SU-DHL-6 (cell line): Measurements from ENCODE around the gene GRPEL1.

Experiments used
- H2AFZ ChIP-seq: fragments of 200-600 bp; sonication (generic); 2 replicates; pipeline ENCODE4 v1.6.1; 2014; ENCODE audit warnings: low read depth, mild to moderate bottlenecking, moderate library complexity, mixed read lengths, antibody characterized with exemption, low read length; ENCODE audit not compliant: severe bottlenecking
- H3F3A ChIP-seq: fragments of 200-600 bp; shearing (Covaris generic); 2 replicates; pipeline ENCODE4 v1.6.0; 2016; ENCODE audit warnings: antibody characterized with exemption, mild to moderate bottlenecking; ENCODE audit not compliant: insufficient read depth
- H3K27ac ChIP-seq: fragments of 200-600 bp; sonication (generic); 2 replicates; pipeline ENCODE4 v1.5.1; 2016; ENCODE audit warnings: low read depth, mild to moderate bottlenecking, low read length, moderate library complexity, mixed read lengths
- H3K27me3 ChIP-seq: fragments of 200-600 bp; sonication (generic), shearing (Covaris generic); 2 replicates; pipeline ENCODE4 v1.6.0; 2014; ENCODE audit warnings: mild to moderate bottlenecking, low read length
- H3K36me3 ChIP-seq: fragments of 200-600 bp; sonication (generic); 2 replicates; pipeline ENCODE4 v1.6.1; 2014; ENCODE audit warnings: mild to moderate bottlenecking, low read length, mixed read lengths
- H3K4me2 ChIP-seq: fragments of 300-600, 200-600 bp; shearing (Covaris generic), sonication (generic); 2 replicates; pipeline ENCODE4 v1.6.0; 2014; ENCODE audit warnings: low read length, low read depth, mild to moderate bottlenecking; ENCODE audit not compliant: poor library complexity, severe bottlenecking
- H3K4me3 ChIP-seq: fragments of 200-600 bp; sonication (generic); 2 replicates; pipeline ENCODE4 v1.5.1; 2014; ENCODE audit warnings: antibody characterized with exemption, low read length, mild to moderate bottlenecking, mixed read lengths; ENCODE audit not compliant: insufficient read depth, poor library complexity, severe bottlenecking
- H3K79me2 ChIP-seq: fragments of 200-600 bp; sonication (generic); 2 replicates; pipeline ENCODE4 v1.6.1; 2014; ENCODE audit warnings: mild to moderate bottlenecking, low read length, moderate library complexity; ENCODE audit not compliant: insufficient read depth
- H3K9ac ChIP-seq: fragments of 200-600 bp; sonication (generic); 2 replicates; pipeline ENCODE4 v1.7.0; 2014; ENCODE audit warnings: mild to moderate bottlenecking, low read length
- H3K9me2 ChIP-seq: fragments of 200-600 bp; sonication (generic); replicated peaks from 2 replicates; pipeline ENCODE4 v1.6.1; 2014; ENCODE audit warnings: low read length; ENCODE audit not compliant: insufficient read depth
- H3K9me3 ChIP-seq: fragments of 200-600 bp; sonication (generic); 2 replicates; pipeline ENCODE4 v1.6.1; 2014; ENCODE audit warnings: low read length, mixed read lengths; ENCODE audit not compliant: insufficient read depth
- H4K20me1 ChIP-seq: fragments of 200-600 bp; sonication (generic); 2 replicates; pipeline ENCODE4 v1.6.1; 2014; ENCODE audit warnings: low read depth, mild to moderate bottlenecking, antibody characterized with exemption, low read length, moderate library complexity, mixed read lengths
- CTCF ChIP-seq: fragments of 200-600 bp; sonication (generic); IDR thresholded peaks from one replicate; pipeline ENCODE4 v1.5.1; 2017; ENCODE audit warnings: antibody characterized with exemption, mild to moderate bottlenecking, low read length, moderate library complexity; ENCODE audit not compliant: insufficient read depth, poor library complexity, severe bottlenecking
- EZH2phosphoT487 ChIP-seq: fragments of 200-600 bp; sonication (generic), shearing (Covaris generic); conservative IDR thresholded peaks from 2 replicates; pipeline ENCODE4 v1.6.1; 2018; ENCODE audit warnings: mild to moderate bottlenecking, antibody characterized with exemption, low read length, moderate library complexity, mixed read lengths

GRPEL1 gene

GRCh38 chr4:7077371-7077770 is 9.5 kb upstream of the GRPEL1 start:
- Histone ChIP-seq H3K9me2 (no peaks in the 10 kb centered on the region), H2AFZ (no peak overlapping the region), H3K27me3 (no peaks in the 10 kb centered on the region), H3K4me3 (no peak overlapping the region), H4K20me1 (no peaks in the 10 kb centered on the region), H3K36me3 (no peaks in the 10 kb centered on the region), H3F3A (no peaks in the 10 kb centered on the region), H3K27ac (no peak overlapping the region), H3K9me3 (no peaks in the 10 kb centered on the region), H3K9ac (no peak overlapping the region), H3K79me2 (no peaks in the 10 kb centered on the region), H3K4me2 (no peak overlapping the region)
- TF ChIP-seq CTCF (no peak), EZH2phosphoT487 (no peak)

DNA sequence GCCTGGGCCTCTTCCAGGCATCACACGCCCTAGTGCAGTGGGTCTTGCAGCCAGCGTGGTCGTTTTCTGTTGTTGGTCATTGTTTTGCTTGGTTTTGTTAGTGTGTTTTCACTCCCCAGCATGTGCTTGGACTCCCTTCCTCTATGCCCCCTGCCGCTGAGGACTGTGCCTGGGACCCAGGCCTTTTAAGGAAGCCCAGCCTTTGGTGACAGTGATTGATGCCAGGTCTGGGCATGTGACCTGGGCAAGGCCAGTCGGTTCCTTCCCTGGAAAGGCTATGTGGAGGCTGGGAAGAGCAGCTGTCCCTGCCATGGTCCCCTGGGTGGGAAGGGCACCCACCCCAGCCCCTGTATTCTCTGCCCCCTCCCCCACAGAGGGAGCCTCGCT is 8.8 kb upstream of the GRPEL1 start:
- Histone ChIP-seq H3K36me3 (no peaks in the 10 kb centered on the region), H3F3A (no peaks in the 10 kb centered on the region), H3K27ac (no peak overlapping the region), H2AFZ (no peak overlapping the region), H3K79me2 (no peaks in the 10 kb centered on the region), H3K9ac (no peak overlapping the region), H4K20me1 (no peaks in the 10 kb centered on the region), H3K9me3 (no peaks in the 10 kb centered on the region), H3K9me2 (no peaks in the 10 kb centered on the region), H3K4me2 (no peak overlapping the region), H3K27me3 (no peaks in the 10 kb centered on the region), H3K4me3 (no peak overlapping the region)
- no peak for TF ChIP-seq EZH2phosphoT487
- TF ChIP-seq CTCF, result no peak

DNA sequence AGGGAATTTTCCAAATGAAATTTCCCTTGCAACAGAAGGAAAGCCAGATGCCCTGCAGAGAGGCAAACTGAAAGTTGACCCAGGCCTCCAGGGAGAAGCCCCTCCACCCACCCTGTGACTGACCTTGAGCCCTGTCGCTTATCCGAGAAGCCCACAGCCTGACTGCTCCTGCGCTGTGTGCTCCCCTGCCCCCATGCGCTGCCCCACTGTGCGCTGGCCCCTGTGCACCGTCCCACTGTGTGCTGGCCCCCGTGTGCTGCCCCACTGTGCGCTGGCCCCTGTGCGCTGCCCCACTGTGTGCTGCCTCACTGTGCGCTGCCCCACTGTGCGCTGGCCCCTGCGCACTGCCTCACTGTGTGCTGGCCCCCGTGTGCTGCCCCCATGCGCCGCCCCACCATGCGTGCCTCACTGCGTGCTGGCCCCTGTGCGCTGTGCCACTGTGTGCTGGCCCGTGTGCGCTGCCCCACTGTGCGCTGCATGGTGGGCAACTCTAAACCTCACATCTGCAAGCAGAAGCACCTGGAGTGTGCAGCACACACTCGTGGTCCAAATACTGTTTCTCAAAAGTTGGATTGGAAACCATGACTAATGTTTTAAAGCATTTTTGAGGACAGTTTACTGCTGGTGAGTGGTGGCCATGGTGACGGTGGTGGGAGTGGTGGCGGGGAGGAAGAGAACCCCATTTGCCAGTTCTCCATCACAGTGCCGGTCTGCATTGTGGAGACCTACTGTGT is 8.3 kb upstream of the GRPEL1 start:
- Histone ChIP-seq H3K27me3 (no peaks in the 10 kb centered on the region), H3K9ac (no peak overlapping the region), H3K9me3 (no peaks in the 10 kb centered on the region), H3K27ac (no peak overlapping the region), H3K4me2 (no peak overlapping the region), H3K4me3 (no peak overlapping the region), H3F3A (no peaks in the 10 kb centered on the region), H4K20me1 (no peaks in the 10 kb centered on the region), H3K9me2 (no peaks in the 10 kb centered on the region), H2AFZ (no peak overlapping the region), H3K79me2 (no peaks in the 10 kb centered on the region), H3K36me3 (no peaks in the 10 kb centered on the region)
- TF ChIP-seq CTCF (no peak), EZH2phosphoT487 (no peak)
